Fibroblast of mammary gland (primary cell): ENCODE measurements around the gene CRISPLD2.
A peak's percentile ranks its signal among the peaks of the same experiment; 100 is the strongest.

Experiments
- DNase-seq: peaks from one replicate; pipeline ENCODE4 v3.0.0-alpha.2; 2010; ENCODE audit warnings: low read depth
- H3K4me3 ChIP-seq: 2 replicates; pipeline ENCODE4 v1.5.1; 2011; ENCODE audit warnings: low read depth, mild to moderate bottlenecking, low read length, moderate library complexity; ENCODE audit not compliant: control insufficient read depth
- CTCF ChIP-seq: conservative IDR thresholded peaks from 2 replicates; pipeline ENCODE4 v1.5.1; 2011; ENCODE audit warnings: low read depth, low read length, inconsistent platforms; ENCODE audit not compliant: control insufficient read depth, insufficient read depth

The CRISPLD2 gene

GRCh38 chr16:84836967-84837366, 17.2 kb downstream of the CRISPLD2 start:
- no peak overlapping the region for H3K4me3 ChIP-seq
- peak; percentile 27 for DNase-seq
- TF ChIP-seq CTCF, result no peak

GRCh38 chr16:84838383-84838948, 18.7 kb downstream of the CRISPLD2 start:
- peak; percentile 59 for DNase-seq
- no peak for TF ChIP-seq CTCF
- no peak overlapping the region for H3K4me3 ChIP-seq

GRCh38 chr16:84839054-84839453, 19.3 kb downstream of the CRISPLD2 start:
- peak; percentile 93 for DNase-seq
- no peak for TF ChIP-seq CTCF
- no peak overlapping the region for H3K4me3 ChIP-seq

GRCh38 chr16:84839956-84840355, 20.2 kb downstream of the CRISPLD2 start:
- DNase-seq, result peak; percentile 84
- no peak overlapping the region for H3K4me3 ChIP-seq
- no peak for TF ChIP-seq CTCF

- no peak for TF ChIP-seq CTCF
- no peak overlapping the region for H3K4me3 ChIP-seq
- DNase-seq, result peak; percentile 22
Observed at GRCh38 chr16:84840687-84841627, 21.2 kb downstream of the CRISPLD2 start.

GRCh38 chr16:84841787-84842300, 22.1 kb downstream of the CRISPLD2 start:
- no peak for DNase-seq
- TF ChIP-seq CTCF, result no peak
- no peak overlapping the region for H3K4me3 ChIP-seq
